Globus pallidus (tissue), 1 donor: ENCODE results near the gene COX19.
"Not testable (repeated sequence)": the region's sequence is repeated elsewhere in the genome, so short reads cannot be mapped to it uniquely, and the experiment has no call there.

Source experiments
- DNase-seq: peaks from one replicate; pipeline ENCODE4 v3.0.0-alpha.2; 2015; ENCODE audit warnings: low spot score

Gene COX19

GRCh38 chr7:924042-924441, 51.3 kb downstream of the COX19 start:
- not testable (repeated sequence) for DNase-seq

- no peak for DNase-seq
Observed at GRCh38 chr7:923108-924041, 52.0 kb downstream of the COX19 start.

- no peak for DNase-seq
Observed at GRCh38 chr7:922334-923107, 52.8 kb downstream of the COX19 start.

GRCh38 chr7:921581-922333, 53.6 kb downstream of the COX19 start:
- DNase-seq = no peak

- no peak for DNase-seq
Observed at GRCh38 chr7:921071-921461, 54.3 kb downstream of the COX19 start.

- no peak for DNase-seq
Observed at GRCh38 chr7:920351-921070, 54.8 kb downstream of the COX19 start.

- no peak for DNase-seq
Observed at GRCh38 chr7:919924-920341, 55.4 kb downstream of the COX19 start.

GRCh38 chr7:919114-919442, 56.3 kb downstream of the COX19 start:
- DNase-seq = no peak

GRCh38 chr7:918441-919113, 56.8 kb downstream of the COX19 start:
- DNase-seq = no peak

GRCh38 chr7:918118-918425, 57.3 kb downstream of the COX19 start:
- DNase-seq = no peak

GRCh38 chr7:917255-918117, 57.9 kb downstream of the COX19 start:
- no peak for DNase-seq

- DNase-seq = no peak
Observed at GRCh38 chr7:916291-916941, 58.9 kb downstream of the COX19 start.
